PC-9 (cell line): Measurements from ENCODE around the gene PFKFB3. TPM values are rescaled to one million over a fixed set of nuclear protein-coding genes. Genes with fewer than 3 reads are reported as not detected.

Source experiments
- BruUV-seq: library from RNA; stranded (reverse); fragments of 400-500 nt; replicated peaks from 2 replicates; lab custom pipeline; 2021; lab: Mats Ljungman, UMichigan
- CTCF ChIA-PET: fragments of 300-600 bp; sonication (Branson Sonifier 250); formaldehyde crosslinking; loops from one replicate; lab custom pipeline; 2022; ENCODE audit warnings: antibody characterized with exemption; lab: Charles Lee
- POLR2A ChIA-PET: fragments of 300-600 bp; sonication (Branson Sonifier 250); formaldehyde crosslinking; loops from one replicate; lab custom pipeline; 2022; ENCODE audit warnings: antibody characterized with exemption; ENCODE audit not compliant: unreplicated experiment; lab: Charles Lee
- DNase-seq, 2 experiments: peaks; one replicate each; pipeline versions ENCODE4 v3.0.0 to v3.0.0-alpha.2; 2015 to 2022; ENCODE audit warnings: mixed read lengths in 1 of 2
- H2AFZ ChIP-seq: fragments of 200-600 bp; sonication (generic); 2 replicates; pipeline ENCODE4 v1.8.1; 2017; ENCODE audit warnings: antibody characterized with exemption
- H3F3A ChIP-seq: fragments of 200-600 bp; sonication (generic); 2 replicates; pipeline ENCODE4 v1.8.1; 2017; ENCODE audit warnings: antibody characterized with exemption, mild to moderate bottlenecking, low read depth; ENCODE audit not compliant: insufficient read depth
- H3K27ac ChIP-seq: fragments of 200-600 bp; sonication (generic); 2 replicates; pipeline ENCODE4 v1.6.1; 2016; ENCODE audit warnings: mixed run types
- H3K27me3 ChIP-seq: fragments of 200-600 bp; sonication (generic); 2 replicates; pipeline ENCODE4 v1.6.1; 2016; ENCODE audit warnings: low read depth, mixed run types; ENCODE audit not compliant: insufficient read depth
- H3K36me3 ChIP-seq: fragments of 200-600 bp; sonication (generic); 2 replicates; pipeline ENCODE4 v1.6.1; 2016; ENCODE audit warnings: low read depth, mixed run types
- H3K4me1 ChIP-seq: fragments of 200-600 bp; sonication (generic); replicated peaks from 2 replicates; pipeline ENCODE4 v1.6.1; 2016; ENCODE audit warnings: mixed run types; ENCODE audit not compliant: insufficient read depth
- H3K4me2 ChIP-seq: fragments of 200-600 bp; sonication (generic); 2 replicates; pipeline ENCODE4 v1.6.1; 2017; ENCODE audit warnings: mixed run types
- H3K4me3 ChIP-seq: fragments of 200-600 bp; sonication (generic); 2 replicates; pipeline ENCODE4 v1.6.1; 2016; ENCODE audit warnings: mixed run types
- H3K79me2 ChIP-seq: fragments of 200-600 bp; sonication (generic); 2 replicates; pipeline ENCODE4 v1.6.1; 2017; ENCODE audit warnings: low read depth, mixed run types
- H3K9me2 ChIP-seq: fragments of 200-600 bp; sonication (generic); 2 replicates; pipeline ENCODE4 v1.8.1; 2017; ENCODE audit warnings: mild to moderate bottlenecking; ENCODE audit not compliant: insufficient read depth
- H3K9me3 ChIP-seq: fragments of 200-600 bp; sonication (generic); 2 replicates; pipeline ENCODE4 v1.8.1; 2016; ENCODE audit warnings: low read depth; ENCODE audit not compliant: insufficient read depth
- H4K20me1 ChIP-seq: fragments of 200-600 bp; sonication (generic); 2 replicates; pipeline ENCODE4 v1.8.1; 2017; ENCODE audit not compliant: insufficient read depth
- EZH2 ChIP-seq: fragments of 200-600 bp; sonication (generic); IDR thresholded peaks from 2 replicates; pipeline ENCODE4 v1.8.0; 2017; ENCODE audit warnings: antibody characterized with exemption, low read depth
- intact Hi-C: fragments of 100-400 bp; cut with micrococcal nuclease; formaldehyde crosslinking; loops from one replicate; pipeline ENCODE4 v1.10.0; 2022; ENCODE audit not compliant: unreplicated experiment
- total RNA-seq: library from RNA; stranded (reverse); gene quantifications from 2 replicates; pipeline ENCODE4 v1.2.3, GENCODE V29; 2021
- TF ChIP-seq, protein P1 (sequence below): fragments of 200-600 bp; sonication (generic); conservative IDR thresholded peaks from 2 replicates; pipeline ENCODE4 v1.6.1; 2017; ENCODE audit warnings: mixed run types, antibody characterized with exemption, mild to moderate bottlenecking, moderate library complexity

PFKFB3 gene
- total RNA-seq, 1 experiment from 2014 or later, result 37.8 TPM

DNA sequence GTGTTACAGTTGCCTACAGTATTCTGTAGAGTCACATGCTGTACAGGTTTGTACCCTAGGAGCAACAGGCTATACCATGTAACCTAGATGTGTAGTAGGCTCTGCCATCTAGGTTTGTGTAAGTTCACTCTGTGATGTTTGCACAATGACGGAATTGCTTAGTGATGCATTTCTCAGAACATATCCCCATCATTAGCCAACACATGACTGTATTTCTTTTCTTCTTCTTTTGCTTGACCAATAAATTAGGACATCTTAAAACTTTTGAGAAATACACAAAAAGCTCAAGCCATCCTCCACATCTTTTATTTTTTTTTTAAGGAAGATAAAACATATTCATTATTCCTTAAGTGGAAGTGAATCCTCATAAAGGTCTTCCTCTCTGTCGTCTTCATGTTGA lies 5.4 kb upstream of the PFKFB3 start:
- no peaks in the 10 kb centered on the region for H3K9me3 ChIP-seq

DNA sequence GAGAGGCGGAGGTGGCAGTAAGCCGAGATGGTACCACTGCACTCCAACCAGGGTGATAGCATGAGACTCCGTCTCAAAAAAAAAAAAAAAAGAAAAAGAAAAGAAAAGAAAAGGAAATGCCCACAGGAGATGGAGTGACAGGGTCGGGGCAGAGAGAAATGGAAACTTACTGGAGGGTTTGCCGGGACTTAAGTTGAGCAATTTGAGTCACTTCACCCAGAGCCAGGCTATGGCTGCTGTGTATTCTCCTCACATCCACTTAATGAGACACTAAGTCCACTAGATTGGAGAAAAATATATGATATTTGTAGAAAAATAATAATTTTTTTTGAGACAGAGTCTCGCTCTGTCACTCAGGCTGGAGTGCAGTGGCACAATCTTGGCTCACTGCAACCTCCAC lies 4.6 kb upstream of the PFKFB3 start:
- Histone ChIP-seq H3K4me1 (peaks cover 10% of the 10 kb centered on the region; the same call in 1 of the 2 replicates), H3K36me3 (no peaks in the 10 kb centered on the region), H3F3A (peaks cover 2% of the 10 kb centered on the region; the same call in 1 of the 2 replicates), H3K27ac (no peak overlapping the region), H3K9me3 (no peaks in the 10 kb centered on the region), H4K20me1 (peaks cover 4% of the 10 kb centered on the region; the same call in 1 of the 2 replicates), H3K4me2 (no peak overlapping the region), H3K9me2 (no peaks in the 10 kb centered on the region), H3K27me3 (no peaks in the 10 kb centered on the region), H2AFZ (no peak overlapping the region), H3K4me3 (no peak overlapping the region), H3K79me2 (no peaks in the 10 kb centered on the region)
- no TSS peak for BruUV-seq
- DNase-seq, result no peak
- no peak for TF ChIP-seq EZH2
- TF ChIP-seq, protein P1, sequence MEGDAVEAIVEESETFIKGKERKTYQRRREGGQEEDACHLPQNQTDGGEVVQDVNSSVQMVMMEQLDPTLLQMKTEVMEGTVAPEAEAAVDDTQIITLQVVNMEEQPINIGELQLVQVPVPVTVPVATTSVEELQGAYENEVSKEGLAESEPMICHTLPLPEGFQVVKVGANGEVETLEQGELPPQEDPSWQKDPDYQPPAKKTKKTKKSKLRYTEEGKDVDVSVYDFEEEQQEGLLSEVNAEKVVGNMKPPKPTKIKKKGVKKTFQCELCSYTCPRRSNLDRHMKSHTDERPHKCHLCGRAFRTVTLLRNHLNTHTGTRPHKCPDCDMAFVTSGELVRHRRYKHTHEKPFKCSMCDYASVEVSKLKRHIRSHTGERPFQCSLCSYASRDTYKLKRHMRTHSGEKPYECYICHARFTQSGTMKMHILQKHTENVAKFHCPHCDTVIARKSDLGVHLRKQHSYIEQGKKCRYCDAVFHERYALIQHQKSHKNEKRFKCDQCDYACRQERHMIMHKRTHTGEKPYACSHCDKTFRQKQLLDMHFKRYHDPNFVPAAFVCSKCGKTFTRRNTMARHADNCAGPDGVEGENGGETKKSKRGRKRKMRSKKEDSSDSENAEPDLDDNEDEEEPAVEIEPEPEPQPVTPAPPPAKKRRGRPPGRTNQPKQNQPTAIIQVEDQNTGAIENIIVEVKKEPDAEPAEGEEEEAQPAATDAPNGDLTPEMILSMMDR, result no peak
- ChIA-PET POLR2A (no interaction called here), CTCF (interaction anchor here (1.2 kb wide), 1 partner anchor 203 kb away, joined by 3 read pairs; no protein-coding TSS in a partner anchor)
- intact Hi-C loops, result no loop called here

More for the DNA sequence above, 5.4 kb upstream of the PFKFB3 start:
- Histone ChIP-seq H3K4me1 (peaks cover 8% of the 10 kb centered on the region; the same call in 1 of the 2 replicates), H3K79me2 (no peaks in the 10 kb centered on the region), H3K4me3 (no peak overlapping the region), H3F3A (no peaks in the 10 kb centered on the region), H3K4me2 (no peak overlapping the region), H3K27ac (no peak overlapping the region), H4K20me1 (peaks cover 4% of the 10 kb centered on the region; the same call in 1 of the 2 replicates), H2AFZ (no peak overlapping the region), H3K9me2 (no peaks in the 10 kb centered on the region), H3K27me3 (no peaks in the 10 kb centered on the region), H3K36me3 (no peaks in the 10 kb centered on the region)
- BruUV-seq, result no TSS peak
- TF ChIP-seq EZH2, result no peak
- TF ChIP-seq, protein P1, result no peak
- no peak for DNase-seq
- CTCF ChIA-PET, result no interaction called here
- POLR2A ChIA-PET, result no interaction called here
- intact Hi-C loops, result no loop called here

DNA sequence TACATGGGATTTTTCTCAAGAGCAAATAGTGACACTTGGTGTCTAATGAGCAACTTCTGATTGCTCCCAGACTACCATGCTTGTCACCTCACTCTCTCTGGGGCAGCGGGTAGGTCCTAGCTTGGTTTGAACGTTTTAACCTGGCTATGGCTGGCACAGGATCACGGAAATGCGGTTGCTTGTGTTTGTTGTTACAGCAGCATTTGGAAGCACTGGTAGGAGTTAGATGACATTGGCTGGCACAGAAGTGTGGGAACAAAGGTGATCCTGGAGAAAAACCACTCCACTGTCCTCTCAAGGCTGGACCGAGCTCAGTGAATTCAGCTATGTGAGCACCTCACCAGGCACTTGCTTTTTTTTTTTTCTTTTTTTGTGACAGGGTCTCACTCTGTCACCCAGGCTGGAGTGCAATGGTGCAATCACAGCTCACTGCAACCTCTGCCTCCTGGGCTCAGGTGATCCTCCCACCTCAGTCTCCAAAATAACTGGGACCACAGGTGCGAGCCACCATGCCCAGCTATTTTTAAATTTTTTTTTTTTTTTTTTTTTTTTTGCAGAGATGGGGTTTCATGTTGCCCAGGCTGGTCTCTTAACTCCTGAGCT lies 3.5 kb upstream of the PFKFB3 start:
- Histone ChIP-seq H3K27ac (no peak overlapping the region), H2AFZ (no peak overlapping the region), H4K20me1 (peaks cover 4% of the 10 kb centered on the region; the same call in 1 of the 2 replicates), H3K9me3 (no peaks in the 10 kb centered on the region), H3K4me1 (peaks cover 10% of the 10 kb centered on the region; the same call in 1 of the 2 replicates), H3K79me2 (peaks cover under 1% of the 10 kb centered on the region; the same call in 1 of the 2 replicates), H3K4me3 (no peak overlapping the region), H3K27me3 (no peaks in the 10 kb centered on the region), H3F3A (peaks cover 3% of the 10 kb centered on the region; the same call in 1 of the 2 replicates), H3K4me2 (no peak overlapping the region), H3K9me2 (no peaks in the 10 kb centered on the region), H3K36me3 (no peaks in the 10 kb centered on the region)
- no TSS peak for BruUV-seq
- DNase-seq, result no peak
- no peak for TF ChIP-seq EZH2
- TF ChIP-seq, protein P1, result no peak
- ChIA-PET POLR2A (no interaction called here), CTCF (interaction anchor here (0.6 to 1.2 kb wide), 4 partner anchors 55 to 248 kb away, joined by 3 to 9 read pairs (median 6); no protein-coding TSS in a partner anchor)
- intact Hi-C loops, result no loop called here
